22Rv1 (cell line): ENCODE results near the gene RSF1.
A peak's percentile ranks its signal among the peaks of the same experiment; 100 is the strongest.

ENCODE experiments used
- H3K27ac ChIP-seq: fragments of 450-650 bp; 2 replicates; pipeline ENCODE4 v1.5.1; 2017
- ZFX ChIP-seq: fragments of 450-650 bp; IDR thresholded peaks from 2 replicates; pipeline ENCODE4 v1.6.1; 2017; ENCODE audit warnings: antibody characterized with exemption, borderline replicate concordance
- TF ChIP-seq, protein P1 (sequence below): fragments of 450-650 bp; IDR thresholded peaks from 2 replicates; pipeline ENCODE4 v1.5.1; 2017; ENCODE audit warnings: mild to moderate bottlenecking

The RSF1 gene

DNA sequence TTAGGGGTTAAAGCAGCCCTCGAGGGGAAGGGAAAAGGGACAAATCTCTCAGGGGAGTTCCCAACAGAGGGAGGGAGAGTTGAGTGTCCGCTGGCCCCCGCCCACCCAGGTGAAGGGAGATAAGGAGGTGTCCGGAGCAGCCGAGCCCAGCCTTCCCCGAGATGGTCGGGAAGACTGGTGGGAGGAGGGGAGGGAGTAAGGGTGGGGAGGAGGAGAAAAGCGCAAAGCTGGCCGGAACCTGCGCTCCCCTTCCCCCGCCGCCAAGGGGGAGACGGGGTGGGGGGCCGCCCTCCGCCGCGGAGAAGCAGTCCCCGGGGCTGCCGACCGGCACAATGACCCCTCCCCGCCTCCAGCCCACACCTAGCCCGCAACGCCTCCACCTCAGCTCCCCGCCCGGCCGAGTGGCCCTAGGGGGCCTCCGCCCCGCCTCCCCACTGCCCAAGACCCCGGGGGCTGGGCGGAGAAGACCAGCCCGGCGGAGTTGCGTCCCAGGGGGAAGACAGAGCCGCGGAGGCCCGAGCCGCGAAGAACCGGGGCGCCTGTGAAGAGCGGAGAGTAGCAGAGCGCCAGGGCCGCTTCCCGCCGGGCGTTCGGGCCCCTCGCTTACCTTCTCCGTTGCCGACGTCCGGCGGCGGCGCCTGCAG, 479 bp downstream of the RSF1 start:
- TF ChIP-seq, protein P1, sequence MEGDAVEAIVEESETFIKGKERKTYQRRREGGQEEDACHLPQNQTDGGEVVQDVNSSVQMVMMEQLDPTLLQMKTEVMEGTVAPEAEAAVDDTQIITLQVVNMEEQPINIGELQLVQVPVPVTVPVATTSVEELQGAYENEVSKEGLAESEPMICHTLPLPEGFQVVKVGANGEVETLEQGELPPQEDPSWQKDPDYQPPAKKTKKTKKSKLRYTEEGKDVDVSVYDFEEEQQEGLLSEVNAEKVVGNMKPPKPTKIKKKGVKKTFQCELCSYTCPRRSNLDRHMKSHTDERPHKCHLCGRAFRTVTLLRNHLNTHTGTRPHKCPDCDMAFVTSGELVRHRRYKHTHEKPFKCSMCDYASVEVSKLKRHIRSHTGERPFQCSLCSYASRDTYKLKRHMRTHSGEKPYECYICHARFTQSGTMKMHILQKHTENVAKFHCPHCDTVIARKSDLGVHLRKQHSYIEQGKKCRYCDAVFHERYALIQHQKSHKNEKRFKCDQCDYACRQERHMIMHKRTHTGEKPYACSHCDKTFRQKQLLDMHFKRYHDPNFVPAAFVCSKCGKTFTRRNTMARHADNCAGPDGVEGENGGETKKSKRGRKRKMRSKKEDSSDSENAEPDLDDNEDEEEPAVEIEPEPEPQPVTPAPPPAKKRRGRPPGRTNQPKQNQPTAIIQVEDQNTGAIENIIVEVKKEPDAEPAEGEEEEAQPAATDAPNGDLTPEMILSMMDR, result no peak
- TF ChIP-seq ZFX, result no peak
- peak overlapping the region; percentile 88 for H3K27ac ChIP-seq

DNA sequence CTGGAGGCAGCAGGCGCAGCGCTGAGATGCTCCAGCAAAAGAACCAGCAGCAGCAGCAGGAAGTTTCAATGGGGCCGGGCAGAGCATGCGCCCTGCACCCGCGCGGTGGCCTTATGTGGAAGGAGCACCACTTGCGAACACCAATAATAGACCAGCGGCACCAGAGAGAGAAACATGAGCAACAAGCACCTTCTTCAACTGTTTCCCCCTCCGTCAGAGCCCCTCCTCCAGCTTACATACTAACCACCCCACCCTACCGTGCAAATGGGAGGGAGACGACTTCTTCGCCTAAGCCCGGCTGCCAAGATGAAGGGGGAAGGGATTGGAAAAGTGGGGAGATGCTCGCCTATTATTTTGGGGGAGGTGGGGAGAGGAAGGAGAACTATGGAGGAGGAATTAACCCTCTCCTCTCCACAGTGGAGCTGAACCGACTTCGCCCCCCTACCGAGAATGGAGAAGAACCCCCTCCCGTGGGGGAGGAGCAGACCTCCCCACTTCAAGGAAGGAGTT, 1.1 kb downstream of the RSF1 start:
- peak overlapping the region; percentile 88 for H3K27ac ChIP-seq
- TF ChIP-seq, protein P1, result no peak
- TF ChIP-seq ZFX, result no peak

DNA sequence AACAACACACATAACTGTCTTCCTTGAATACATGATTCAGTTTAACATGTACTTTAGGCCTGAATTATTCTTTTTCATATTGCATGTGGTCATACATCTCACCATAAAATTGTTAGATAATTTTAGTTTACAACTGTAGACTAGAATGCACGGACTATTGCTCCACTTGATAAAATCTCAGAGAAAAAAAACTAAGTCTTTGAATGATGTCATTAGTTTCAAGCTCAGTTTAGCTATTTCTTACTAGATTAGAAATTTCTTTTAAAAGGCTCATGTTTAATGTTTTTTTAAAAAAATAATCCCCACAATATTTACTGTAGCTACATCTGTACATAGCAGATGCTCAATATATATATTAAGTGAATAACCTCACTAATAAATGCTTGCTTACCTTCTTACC, 5.1 kb downstream of the RSF1 start:
- no peak for TF ChIP-seq ZFX
- TF ChIP-seq, protein P1, result no peak
- H3K27ac ChIP-seq, result no peak overlapping the region

DNA sequence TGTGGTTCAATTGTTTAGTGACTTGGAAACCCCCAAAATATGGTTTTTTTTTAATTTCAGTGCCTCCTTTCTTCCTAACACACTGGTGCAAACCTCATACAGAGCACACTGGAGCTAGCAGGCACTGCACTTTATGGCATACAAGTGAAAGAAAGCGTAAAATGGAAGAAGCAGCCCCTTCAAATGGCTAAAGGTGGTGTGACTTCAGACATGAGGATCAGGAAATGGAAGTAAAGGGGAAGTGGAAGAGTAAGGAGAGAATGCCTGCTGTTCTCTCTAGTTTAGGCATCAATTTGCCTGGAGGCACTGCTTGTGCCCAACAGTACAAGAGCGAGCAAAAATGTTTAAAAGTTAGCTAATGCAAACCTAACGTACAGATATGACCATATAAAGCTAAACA, 5.7 kb downstream of the RSF1 start:
- TF ChIP-seq, protein P1, result no peak
- TF ChIP-seq ZFX, result no peak
- no peak overlapping the region for H3K27ac ChIP-seq

DNA sequence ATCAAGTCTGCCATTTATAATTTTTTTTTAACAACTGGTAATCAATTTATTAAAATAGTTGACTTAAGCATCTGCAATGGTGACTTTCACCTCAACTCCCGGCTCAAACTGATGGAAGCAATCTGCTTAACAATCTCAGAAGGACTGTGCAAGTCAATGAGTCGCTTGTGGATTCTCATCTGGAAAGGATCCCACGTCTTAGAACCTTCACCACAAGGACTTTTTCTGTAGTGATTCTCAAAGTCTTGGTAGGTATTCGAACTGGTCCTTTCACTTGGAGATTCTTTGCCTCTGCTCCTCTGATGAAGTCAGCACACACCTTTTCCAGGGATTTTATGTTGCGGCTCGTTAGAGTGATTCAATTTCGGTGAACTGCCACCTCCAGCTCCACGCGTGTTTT, 7.3 kb downstream of the RSF1 start:
- TF ChIP-seq, protein P1, result no peak
- no peak for TF ChIP-seq ZFX
- H3K27ac ChIP-seq, result no peak overlapping the region

DNA sequence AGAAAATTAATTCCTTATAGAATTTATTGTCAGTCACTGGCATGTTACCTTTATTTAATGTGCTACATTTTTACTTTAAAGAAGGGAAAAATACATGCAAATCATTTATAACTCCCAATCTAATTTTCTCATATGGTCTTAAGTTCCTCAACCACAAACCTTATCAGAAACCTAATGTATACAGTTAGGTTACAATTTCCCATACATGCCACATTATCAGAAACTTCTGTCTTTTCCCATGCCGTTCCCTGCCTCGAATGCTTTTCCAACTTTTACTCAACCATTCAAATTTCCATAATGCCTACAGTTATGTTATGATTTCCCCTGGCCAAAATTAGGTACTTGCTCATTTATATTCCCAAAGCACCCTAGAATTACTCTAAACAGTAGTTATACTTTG, 13.5 kb downstream of the RSF1 start:
- no peak overlapping the region for H3K27ac ChIP-seq
- TF ChIP-seq, protein P1, result no peak
- TF ChIP-seq ZFX, result no peak

DNA sequence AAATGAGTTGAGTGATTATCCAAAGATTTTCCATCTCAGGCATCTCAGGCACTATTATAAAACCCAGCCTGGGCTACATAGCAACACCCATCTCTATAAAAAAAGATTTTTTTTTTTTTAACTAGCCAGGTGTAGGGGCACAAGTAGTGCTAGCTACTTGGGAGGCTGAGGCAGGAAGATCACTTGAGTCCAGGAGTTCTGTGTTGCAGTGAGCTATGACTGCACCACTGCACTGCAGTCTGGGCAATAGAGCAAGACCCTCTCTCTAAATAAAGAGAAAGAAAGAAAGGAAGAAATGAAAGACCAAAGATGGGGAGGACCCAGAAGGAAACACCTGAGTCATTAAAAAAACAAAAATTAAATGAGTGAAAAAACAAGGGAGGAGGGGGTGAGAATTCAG, 14.1 kb downstream of the RSF1 start:
- no peak for TF ChIP-seq ZFX
- TF ChIP-seq, protein P1, result no peak
- H3K27ac ChIP-seq, result no peak overlapping the region
